ENCODE measurements around the gene BLVRA. TPM values are rescaled to one million over a fixed set of nuclear protein-coding genes. Genes with fewer than 3 reads are reported as not detected.
"Not testable (repeated sequence)": the region's sequence is repeated elsewhere in the genome, so short reads cannot be mapped to it uniquely, and the experiment has no call there.

Gene BLVRA
- total RNA-seq, 1 donor from 2014 or later, result 65.6 TPM

- TF ChIP-seq POLR2AphosphoS5 (IDR thresholded peaks at IDR 0.05; ENCODE audit: insufficient read depth in 1 of 2, low read depth in 1 of 2) (no peak), POLR2A (IDR thresholded peaks at IDR 0.05) (no peak), CTCF (IDR thresholded peaks at IDR 0.05) (no peak)
- no peaks in the 10 kb centered on the region for H3K9me3 ChIP-seq
- intact Hi-C loops (cut with DNase I), result no loop called here
- no peaks in the 10 kb centered on the region for H3K27me3 ChIP-seq
- H3K4me1 ChIP-seq, result peaks cover 11% of the 10 kb centered on the region
- H3K36me3 ChIP-seq, result peaks cover 0 to 13% of the 10 kb centered on the region in 2 donors
- no peak overlapping the region for H3K27ac ChIP-seq
- H3K4me3 ChIP-seq, result no peak overlapping the region
- no peak for DNase-seq (ENCODE audit: extremely low spot score in 2 of 2)
Observed at GRCh38 chr7:43769281-43769680, 10.8 kb downstream of the BLVRA start.

GRCh38 chr7:43769791-43770465 is 11.4 kb downstream of the BLVRA start:
- Histone ChIP-seq H3K4me3 (no peak overlapping the region), H3K27ac (no peak overlapping the region), H3K36me3 (peaks cover 0 to 13% of the 10 kb centered on the region in 2 donors), H3K4me1 (peaks cover 5% of the 10 kb centered on the region), H3K9me3 (no peaks in the 10 kb centered on the region), H3K27me3 (no peaks in the 10 kb centered on the region)
- TF ChIP-seq POLR2A (IDR thresholded peaks at IDR 0.05) (no peak), CTCF (IDR thresholded peaks at IDR 0.05) (no peak), POLR2AphosphoS5 (IDR thresholded peaks at IDR 0.05; ENCODE audit: insufficient read depth in 1 of 2, low read depth in 1 of 2) (no peak)
- DNase-seq (ENCODE audit: extremely low spot score in 2 of 2), result no peak
- intact Hi-C loops (cut with DNase I), result no loop called here

GRCh38 chr7:43771128-43771527 is 12.6 kb downstream of the BLVRA start:
- no peak for TF ChIP-seq CTCF (IDR thresholded peaks at IDR 0.05)
- no peak for TF ChIP-seq POLR2AphosphoS5 (IDR thresholded peaks at IDR 0.05; ENCODE audit: insufficient read depth in 1 of 2, low read depth in 1 of 2)
- no peak for TF ChIP-seq POLR2A (IDR thresholded peaks at IDR 0.05)
- intact Hi-C loops (cut with DNase I), result no loop called here
- no peaks in the 10 kb centered on the region for H3K9me3 ChIP-seq
- H3K4me3 ChIP-seq, result no peak overlapping the region
- no peak for DNase-seq (ENCODE audit: extremely low spot score in 2 of 2)
- H3K4me1 ChIP-seq, result no peaks in the 10 kb centered on the region
- no peak overlapping the region for H3K27ac ChIP-seq
- peaks cover 0 to 13% of the 10 kb centered on the region in 2 donors for H3K36me3 ChIP-seq
- no peaks in the 10 kb centered on the region for H3K27me3 ChIP-seq

- no peak for DNase-seq (ENCODE audit: extremely low spot score in 2 of 2)
- Histone ChIP-seq H3K9me3 (no peaks in the 10 kb centered on the region), H3K36me3 (peaks cover 0 to 13% of the 10 kb centered on the region in 2 donors), H3K27me3 (no peaks in the 10 kb centered on the region), H3K4me3 (no peak overlapping the region), H3K4me1 (no peaks in the 10 kb centered on the region), H3K27ac (no peak overlapping the region)
- intact Hi-C loops (cut with DNase I), result no loop called here
- no peak for TF ChIP-seq POLR2AphosphoS5 (IDR thresholded peaks at IDR 0.05; ENCODE audit: insufficient read depth in 1 of 2, low read depth in 1 of 2)
- no peak for TF ChIP-seq CTCF (IDR thresholded peaks at IDR 0.05)
- no peak for TF ChIP-seq POLR2A (IDR thresholded peaks at IDR 0.05)
Observed at GRCh38 chr7:43771573-43771972, 13.1 kb downstream of the BLVRA start.

GRCh38 chr7:43773268-43773667 is 14.8 kb downstream of the BLVRA start:
- H3K27ac ChIP-seq; H3K27me3 ChIP-seq; H3K4me1 ChIP-seq; DNase-seq (ENCODE audit: extremely low spot score in 2 of 2); H3K9me3 ChIP-seq; intact Hi-C loops (cut with DNase I); H3K4me3 ChIP-seq: not testable (repeated sequence)
- peaks cover 0 to 13% of the 10 kb centered on the region in 2 donors for H3K36me3 ChIP-seq

- DNase-seq (ENCODE audit: extremely low spot score in 2 of 2); H3K4me1 ChIP-seq; intact Hi-C loops (cut with DNase I); H3K9me3 ChIP-seq; H3K27ac ChIP-seq; H3K27me3 ChIP-seq; H3K4me3 ChIP-seq: not testable (repeated sequence)
- peaks cover 0 to 17% of the 10 kb centered on the region in 2 donors for H3K36me3 ChIP-seq
Observed at GRCh38 chr7:43775255-43775654, 16.8 kb downstream of the BLVRA start.

GRCh38 chr7:43778293-43779044 is 20.0 kb downstream of the BLVRA start:
- H3K4me1 ChIP-seq; H3K4me3 ChIP-seq; H3K9me3 ChIP-seq; DNase-seq (ENCODE audit: extremely low spot score in 2 of 2); H3K36me3 ChIP-seq; H3K27me3 ChIP-seq; H3K27ac ChIP-seq; intact Hi-C loops (cut with DNase I): not testable (repeated sequence)
